ENCODE results near the gene CPOX. TPM values are rescaled to one million over a fixed set of nuclear protein-coding genes. Genes with fewer than 3 reads are reported as not detected.

CPOX gene
- total and polyA plus RNA-seq, 2 of the 8 experiments (the other 6 are each of a cell fraction or from before 2014, with no cell fraction given) = 17.4 to 27.0 TPM

DNA sequence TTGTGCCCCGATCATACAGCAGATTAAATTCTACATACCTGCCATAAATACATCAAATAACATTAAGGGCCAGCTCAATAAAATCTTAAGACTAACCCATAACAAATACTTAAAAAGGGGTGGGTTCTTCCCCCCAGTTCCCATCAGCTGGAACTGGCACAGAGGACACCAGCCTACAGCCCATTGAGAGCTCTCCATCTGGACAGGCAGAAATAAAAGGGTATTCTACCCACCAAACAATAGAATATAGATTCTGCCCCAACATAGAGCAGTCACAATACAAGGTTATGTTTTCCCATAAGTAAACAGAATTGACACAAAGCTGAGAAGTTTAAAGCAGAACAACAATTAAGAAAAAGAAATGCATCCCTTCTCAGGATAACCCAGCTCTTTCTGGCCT lies 11.9 kb downstream of the CPOX start:
- Histone ChIP-seq H4K91ac (replicated peaks; ENCODE audit: insufficient read length, low read length) (no peak overlapping the region), H3K36me3 (ENCODE audit: control insufficient read depth in 2 of 4, insufficient read depth in 4 of 4, low read length in 3 of 4) (peaks cover 0 to 52% (median 24%) of the 10 kb centered on the region in 4 experiments; a peak in 6 of 8 replicates), H2AK5ac (ENCODE audit: low read depth, low read length) (no peak overlapping the region), H3K27ac (ENCODE audit: low read depth, low read length) (no peak overlapping the region; the same call in 1 of the 2 replicates), H3K23me2 (ENCODE audit: low read depth, low read length) (peaks cover 2% of the 10 kb centered on the region; the same call in 1 of the 2 replicates), H3K4me3 (ENCODE audit: extremely low read depth in 1 of 4, insufficient read depth in 2 of 4, low read depth in 3 of 4, low read length in 4 of 4) (no peak overlapping the region), H3K79me2 (ENCODE audit: control insufficient read depth in 1 of 2, insufficient read depth in 2 of 2, low read length in 2 of 2) (no peaks in the 10 kb centered on the region), H2BK15ac (ENCODE audit: low read length) (no peak overlapping the region), H2BK12ac (ENCODE audit: low read depth, low read length) (no peak overlapping the region), H4K20me1 (replicated peaks in 1 of 2; ENCODE audit: control insufficient read depth in 1 of 2, insufficient read depth in 2 of 2, low read length in 2 of 2) (peaks cover 0 to 3% of the 10 kb centered on the region in 2 experiments), H3K56ac (replicated peaks; ENCODE audit: insufficient read length, low read depth, low read length) (no peak overlapping the region), H3K79me1 (ENCODE audit: low read depth, low read length) (no peaks in the 10 kb centered on the region), H3K9ac (replicated peaks in 1 of 4; ENCODE audit: extremely low read depth in 1 of 4, low read depth in 3 of 4, low read length in 3 of 4) (no peak overlapping the region), H3K4ac (replicated peaks; ENCODE audit: insufficient read length, low read depth, low read length) (no peak overlapping the region), H3K23ac (ENCODE audit: insufficient read length) (no peak overlapping the region), H3K27me3 (replicated peaks in 1 of 4; ENCODE audit: control insufficient read depth in 3 of 4, extremely low read depth in 1 of 4, insufficient read depth in 3 of 4, low read length in 3 of 4) (no peaks in the 10 kb centered on the region), H3K14ac (ENCODE audit: insufficient read length) (no peak overlapping the region), H2BK20ac (ENCODE audit: low read length) (no peak overlapping the region), H2AFZ (ENCODE audit: low read length) (no peak overlapping the region), H4K8ac (ENCODE audit: extremely low read depth, insufficient read depth, low read length) (no peak overlapping the region), H2BK120ac (replicated peaks; ENCODE audit: low read depth, low read length) (no peak overlapping the region), H3K9me3 (ENCODE audit: insufficient read depth in 2 of 2, low read depth in 1 of 2, low read length in 1 of 2) (no peaks in the 10 kb centered on the region), H3K18ac (ENCODE audit: extremely low read depth, low read length) (no peak overlapping the region), H2BK5ac (ENCODE audit: low read depth, low read length) (no peak overlapping the region), H3K4me2 (ENCODE audit: insufficient read depth in 1 of 2, low read depth in 2 of 2, low read length in 2 of 2) (no peak overlapping the region), H4K5ac (ENCODE audit: insufficient read length, low read depth, low read length) (no peak overlapping the region), H3K4me1 (replicated peaks in 1 of 4; ENCODE audit: control insufficient read depth in 3 of 4, insufficient read depth in 4 of 4, low read length in 3 of 4) (peaks cover 0 to 5% (median 2%) of the 10 kb centered on the region in 4 experiments; a peak in 1 of 7 replicates)
- FAIRE-seq = no peak
- no peak for DNase-seq (ENCODE audit: low read depth in 1 of 2, low spot score in 2 of 2)
- ChIA-PET CTCF (ENCODE audit: partially characterized antibody) (interaction anchor here (0.9 to 1.3 kb wide), 4 partner anchors 8 to 76 kb away, joined by 3 to 4 read pairs (median 4); no protein-coding TSS in a partner anchor), POLR2A (ENCODE audit: partially characterized antibody) (interaction anchor here (0.9 kb wide), 1 partner anchor 13 kb away, joined by 4 read pairs; the partner anchor contains the start of gene CPOX)
- 100% methylated on average over 1 of the region's 1 CpG; no CpG with 5 or more reads in 1 of the 2 experiments for WGBS, 2 experiments (ENCODE audit: extremely low coverage in 1 of 2, insufficient coverage in 1 of 2, insufficient read length in 1 of 2, insufficient replicate concordance in 2 of 2, low coverage in 1 of 2, low lambda C conversion rate in 2 of 2, missing lambda C conversion rate in 1 of 2)
- TF ChIP-seq, protein P1, sequence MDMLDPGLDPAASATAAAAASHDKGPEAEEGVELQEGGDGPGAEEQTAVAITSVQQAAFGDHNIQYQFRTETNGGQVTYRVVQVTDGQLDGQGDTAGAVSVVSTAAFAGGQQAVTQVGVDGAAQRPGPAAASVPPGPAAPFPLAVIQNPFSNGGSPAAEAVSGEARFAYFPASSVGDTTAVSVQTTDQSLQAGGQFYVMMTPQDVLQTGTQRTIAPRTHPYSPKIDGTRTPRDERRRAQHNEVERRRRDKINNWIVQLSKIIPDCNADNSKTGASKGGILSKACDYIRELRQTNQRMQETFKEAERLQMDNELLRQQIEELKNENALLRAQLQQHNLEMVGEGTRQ (IDR thresholded peaks at IDR 0.05; ENCODE audit: low read length) = no peak
- TF ChIP-seq SP4 (IDR thresholded peaks at IDR 0.05; ENCODE audit: low read length) (no peak), MAFK (IDR thresholded peaks at IDR 0.05; ENCODE audit: low read depth, low read length) (no peak), POU5F1 (IDR thresholded peaks at IDR 0.05; ENCODE audit: low read depth, low read length) (no peak), ATF2 (IDR thresholded peaks at IDR 0.05; ENCODE audit: low read length) (no peak), YY1 (IDR thresholded peaks at IDR 0.05; ENCODE audit: low read depth, low read length) (no peak), RXRA (IDR thresholded peaks at IDR 0.05; ENCODE audit: insufficient read depth, low read depth, low read length) (no peak), SP1 (IDR thresholded peaks at IDR 0.05; ENCODE audit: low read depth, low read length) (no peak)
- TF ChIP-seq, protein P2, sequence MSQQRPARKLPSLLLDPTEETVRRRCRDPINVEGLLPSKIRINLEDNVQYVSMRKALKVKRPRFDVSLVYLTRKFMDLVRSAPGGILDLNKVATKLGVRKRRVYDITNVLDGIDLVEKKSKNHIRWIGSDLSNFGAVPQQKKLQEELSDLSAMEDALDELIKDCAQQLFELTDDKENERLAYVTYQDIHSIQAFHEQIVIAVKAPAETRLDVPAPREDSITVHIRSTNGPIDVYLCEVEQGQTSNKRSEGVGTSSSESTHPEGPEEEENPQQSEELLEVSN (IDR thresholded peaks at IDR 0.05) = no peak
- TF ChIP-seq, protein P3, sequence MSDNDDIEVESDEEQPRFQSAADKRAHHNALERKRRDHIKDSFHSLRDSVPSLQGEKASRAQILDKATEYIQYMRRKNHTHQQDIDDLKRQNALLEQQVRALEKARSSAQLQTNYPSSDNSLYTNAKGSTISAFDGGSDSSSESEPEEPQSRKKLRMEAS (IDR thresholded peaks at IDR 0.05) = no peak
